ENCODE measurements around the gene COX10.

The COX10 gene

DNA sequence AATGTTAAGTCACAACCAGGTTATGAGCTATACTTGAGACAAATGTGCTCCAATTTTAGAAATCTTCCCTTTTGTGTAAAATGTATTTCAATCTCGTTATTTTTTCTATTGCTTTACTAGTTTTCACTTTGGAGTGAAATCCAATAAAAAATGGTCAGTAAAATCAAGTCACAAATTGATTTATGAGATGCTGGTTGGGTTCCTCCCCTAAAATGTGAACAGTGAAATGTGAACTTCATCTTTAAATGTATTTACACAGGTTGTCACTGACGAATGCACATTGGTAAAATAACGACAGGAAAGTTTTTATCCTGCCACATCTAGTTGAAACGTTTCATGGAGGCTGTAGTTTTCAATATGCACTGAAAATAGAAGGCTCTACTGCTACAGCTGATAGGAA, 55.5 kb downstream of the COX10 start:
- H3K4me3 ChIP-seq (ENCODE audit: control insufficient read depth, low read depth, low read length) = no peak overlapping the region
- DNase-seq (ENCODE audit: low read depth) = no peak
- TF ChIP-seq, protein P1, sequence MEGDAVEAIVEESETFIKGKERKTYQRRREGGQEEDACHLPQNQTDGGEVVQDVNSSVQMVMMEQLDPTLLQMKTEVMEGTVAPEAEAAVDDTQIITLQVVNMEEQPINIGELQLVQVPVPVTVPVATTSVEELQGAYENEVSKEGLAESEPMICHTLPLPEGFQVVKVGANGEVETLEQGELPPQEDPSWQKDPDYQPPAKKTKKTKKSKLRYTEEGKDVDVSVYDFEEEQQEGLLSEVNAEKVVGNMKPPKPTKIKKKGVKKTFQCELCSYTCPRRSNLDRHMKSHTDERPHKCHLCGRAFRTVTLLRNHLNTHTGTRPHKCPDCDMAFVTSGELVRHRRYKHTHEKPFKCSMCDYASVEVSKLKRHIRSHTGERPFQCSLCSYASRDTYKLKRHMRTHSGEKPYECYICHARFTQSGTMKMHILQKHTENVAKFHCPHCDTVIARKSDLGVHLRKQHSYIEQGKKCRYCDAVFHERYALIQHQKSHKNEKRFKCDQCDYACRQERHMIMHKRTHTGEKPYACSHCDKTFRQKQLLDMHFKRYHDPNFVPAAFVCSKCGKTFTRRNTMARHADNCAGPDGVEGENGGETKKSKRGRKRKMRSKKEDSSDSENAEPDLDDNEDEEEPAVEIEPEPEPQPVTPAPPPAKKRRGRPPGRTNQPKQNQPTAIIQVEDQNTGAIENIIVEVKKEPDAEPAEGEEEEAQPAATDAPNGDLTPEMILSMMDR (IDR thresholded peaks at IDR 0.05; ENCODE audit: control insufficient read depth, insufficient read depth, low read depth, low read length, missing control alignments) = no peak

DNA sequence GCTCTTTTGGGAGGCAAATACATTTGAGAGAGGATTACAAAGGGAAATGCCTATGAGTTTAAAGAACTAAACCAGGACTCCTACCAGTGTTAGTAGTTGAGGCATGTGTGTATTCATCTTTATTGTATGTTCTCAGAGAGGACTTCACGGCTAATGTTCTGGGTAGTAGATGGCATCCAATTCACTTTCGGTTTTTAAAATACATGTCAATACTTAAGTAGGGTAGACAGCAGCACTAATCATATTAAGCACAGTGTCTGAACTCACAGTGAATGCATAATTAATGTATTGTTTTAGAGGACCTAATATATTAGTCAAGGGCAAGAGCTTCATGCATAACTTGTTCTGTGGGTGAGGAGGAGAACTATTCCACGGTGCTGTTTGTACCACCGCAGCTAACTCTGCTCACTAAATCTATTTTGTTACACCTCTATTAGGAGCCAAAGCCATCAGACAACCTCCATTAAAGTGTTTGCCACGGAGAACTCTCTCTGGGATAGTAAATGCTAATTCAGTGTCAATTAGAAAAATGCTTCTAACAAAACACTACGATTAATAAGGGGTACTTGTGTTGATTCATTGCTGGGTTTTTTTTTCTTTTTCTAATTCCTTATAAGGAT, 56.3 kb downstream of the COX10 start:
- no peak overlapping the region for H3K4me3 ChIP-seq (ENCODE audit: control insufficient read depth, low read depth, low read length)
- TF ChIP-seq, protein P1 (IDR thresholded peaks at IDR 0.05; ENCODE audit: control insufficient read depth, insufficient read depth, low read depth, low read length, missing control alignments) = no peak
- no peak for DNase-seq (ENCODE audit: low read depth)

DNA sequence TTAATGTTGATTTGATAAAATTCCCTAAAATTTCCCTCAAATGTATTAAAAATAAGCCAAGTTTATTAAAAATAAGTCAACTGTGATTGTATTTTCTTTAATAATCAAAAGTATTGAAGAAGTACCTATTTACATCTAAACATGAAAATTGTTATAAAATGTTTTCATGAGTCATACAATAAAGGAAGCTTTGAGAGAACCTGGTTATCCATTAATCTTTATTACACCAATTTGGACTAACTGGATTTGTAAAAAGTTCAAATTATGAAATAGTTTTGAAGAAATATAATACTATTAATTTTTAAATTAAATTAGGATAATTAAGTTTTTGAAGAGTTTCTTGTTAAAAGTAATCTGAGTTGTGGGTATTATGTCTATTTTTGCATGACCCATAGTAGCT, 63.8 kb downstream of the COX10 start:
- TF ChIP-seq, protein P1 (IDR thresholded peaks at IDR 0.05; ENCODE audit: control insufficient read depth, insufficient read depth, low read depth, low read length, missing control alignments) = no peak
- H3K4me3 ChIP-seq (ENCODE audit: control insufficient read depth, low read depth, low read length) = no peak overlapping the region
- DNase-seq (ENCODE audit: low read depth) = no peak

DNA sequence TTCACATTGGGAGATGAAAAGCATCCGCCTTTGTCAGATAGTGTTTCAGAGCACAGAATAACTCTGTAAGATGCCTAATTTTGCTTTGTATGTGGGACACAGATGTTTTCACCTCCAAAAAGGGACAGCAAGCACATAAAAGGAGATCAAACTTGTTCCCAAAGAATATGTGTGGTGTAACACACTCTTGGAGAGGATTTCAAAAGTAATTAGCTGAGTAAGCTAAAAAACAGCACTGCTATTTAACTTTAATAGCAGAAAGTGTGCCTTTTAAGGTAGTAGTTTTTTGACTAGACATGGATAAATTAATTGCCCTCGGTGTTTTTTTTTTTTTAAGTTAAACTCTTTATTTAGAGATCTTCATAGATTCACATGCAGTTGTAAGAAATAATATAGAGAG, 65.2 kb downstream of the COX10 start:
- no peak for DNase-seq (ENCODE audit: low read depth)
- TF ChIP-seq, protein P1 (IDR thresholded peaks at IDR 0.05; ENCODE audit: control insufficient read depth, insufficient read depth, low read depth, low read length, missing control alignments) = no peak
- no peak overlapping the region for H3K4me3 ChIP-seq (ENCODE audit: control insufficient read depth, low read depth, low read length)

DNA sequence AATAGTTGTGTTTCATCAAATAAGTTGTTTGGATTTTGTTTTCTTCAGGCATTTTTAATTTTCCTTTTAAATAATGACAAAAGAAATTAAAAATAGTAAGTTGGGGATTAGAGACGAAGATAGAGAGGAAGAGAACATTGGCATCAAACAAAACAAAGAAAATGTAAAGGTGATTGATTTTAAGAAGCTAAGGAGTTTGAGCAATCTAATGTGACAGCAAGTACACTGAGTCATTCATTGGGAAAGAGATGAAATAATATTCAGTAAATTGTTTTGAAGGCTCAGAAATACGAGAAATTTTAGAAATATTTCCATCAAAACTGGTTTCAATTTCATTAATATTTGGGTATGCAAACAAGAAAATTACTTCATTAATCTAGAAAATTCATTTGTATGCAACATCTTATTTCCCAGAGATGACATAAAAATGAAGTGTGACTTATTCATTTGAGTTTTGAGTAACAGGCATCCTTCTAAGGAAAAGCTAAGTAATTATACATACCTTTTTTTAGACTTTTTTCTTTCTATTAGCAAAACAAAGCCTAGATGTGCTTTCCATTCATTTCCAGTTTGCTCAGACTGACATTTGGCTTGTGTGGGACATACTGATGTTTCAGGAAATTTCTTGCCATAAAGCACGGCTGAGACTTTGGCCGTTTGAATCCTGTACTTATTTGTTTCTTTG, 66.7 kb downstream of the COX10 start:
- H3K4me3 ChIP-seq (ENCODE audit: control insufficient read depth, low read depth, low read length) = no peak overlapping the region
- no peak for DNase-seq (ENCODE audit: low read depth)
- TF ChIP-seq, protein P1 (IDR thresholded peaks at IDR 0.05; ENCODE audit: control insufficient read depth, insufficient read depth, low read depth, low read length, missing control alignments) = no peak

DNA sequence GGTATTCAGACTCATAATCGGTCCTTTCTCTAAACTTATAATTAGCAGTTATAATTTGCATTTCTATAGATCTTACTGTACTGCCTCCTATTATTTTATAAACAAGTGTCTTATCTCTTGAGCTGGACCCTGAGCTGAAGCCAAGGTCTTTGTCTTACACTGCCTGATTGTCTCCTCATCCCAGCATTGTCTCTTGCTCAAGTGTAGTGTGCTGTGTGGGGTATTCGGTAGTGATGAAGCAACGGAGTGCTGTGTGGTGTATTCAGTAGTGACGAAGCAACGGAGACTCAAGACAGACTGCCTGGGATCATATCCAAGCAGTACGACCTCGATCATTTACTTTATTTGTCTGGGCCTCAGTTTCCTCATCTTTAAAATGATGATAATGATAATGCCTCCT, 69.3 kb downstream of the COX10 start:
- no peak overlapping the region for H3K4me3 ChIP-seq (ENCODE audit: control insufficient read depth, low read depth, low read length)
- TF ChIP-seq, protein P1 (IDR thresholded peaks at IDR 0.05; ENCODE audit: control insufficient read depth, insufficient read depth, low read depth, low read length, missing control alignments) = no peak
- no peak for DNase-seq (ENCODE audit: low read depth)

Data from AG09309 (cell line).